SK-N-MC (cell line): Measurements from ENCODE around the gene ZDHHC19.
"Not testable (repeated sequence)": the region's sequence is repeated elsewhere in the genome, so short reads cannot be mapped to it uniquely, and the experiment has no call there.

Experiments
- EZH2 ChIP-seq: fragments of 200-600 bp; sonication (generic); IDR thresholded peaks from one replicate; pipeline ENCODE4 v1.6.1; 2017; ENCODE audit warnings: antibody characterized with exemption
- FOXP2 ChIP-seq: optimal IDR thresholded peaks from 2 replicates; pipeline ENCODE3; 2011; ENCODE audit warnings: mild to moderate bottlenecking, moderate library complexity; ENCODE audit not compliant: insufficient read depth; ENCODE audit errors: extremely low read length, control extremely low read depth
- POLR2AphosphoS5 ChIP-seq: IDR thresholded peaks from 2 replicates; pipeline ENCODE4 v1.6.1; 2012; ENCODE audit warnings: mild to moderate bottlenecking, low read depth, low read length, borderline replicate concordance

DNA sequence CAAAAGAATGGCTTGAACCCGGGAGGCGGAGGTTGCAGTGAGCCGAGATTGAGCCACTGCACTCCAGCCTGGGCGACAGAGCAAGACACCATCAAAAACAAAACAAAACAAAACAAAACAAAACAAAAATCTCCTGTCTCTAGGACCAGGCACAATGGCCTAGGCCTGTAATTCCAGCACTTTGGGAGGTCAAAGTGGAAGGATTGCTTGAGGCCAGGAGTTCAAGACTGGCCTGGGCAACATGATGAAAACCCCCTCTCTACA, 27.1 kb downstream of the ZDHHC19 start:
- not testable (repeated sequence) for TF ChIP-seq POLR2AphosphoS5, EZH2, FOXP2
